Middle frontal gyrus (tissue), 1 donor: ENCODE data around the gene MSI2.

Source experiments
- DNase-seq: peaks from one replicate; pipeline ENCODE4 v3.0.0-alpha.2; 2015; ENCODE audit warnings: low spot score; ENCODE audit errors: extremely low spot score

Gene MSI2

DNA sequence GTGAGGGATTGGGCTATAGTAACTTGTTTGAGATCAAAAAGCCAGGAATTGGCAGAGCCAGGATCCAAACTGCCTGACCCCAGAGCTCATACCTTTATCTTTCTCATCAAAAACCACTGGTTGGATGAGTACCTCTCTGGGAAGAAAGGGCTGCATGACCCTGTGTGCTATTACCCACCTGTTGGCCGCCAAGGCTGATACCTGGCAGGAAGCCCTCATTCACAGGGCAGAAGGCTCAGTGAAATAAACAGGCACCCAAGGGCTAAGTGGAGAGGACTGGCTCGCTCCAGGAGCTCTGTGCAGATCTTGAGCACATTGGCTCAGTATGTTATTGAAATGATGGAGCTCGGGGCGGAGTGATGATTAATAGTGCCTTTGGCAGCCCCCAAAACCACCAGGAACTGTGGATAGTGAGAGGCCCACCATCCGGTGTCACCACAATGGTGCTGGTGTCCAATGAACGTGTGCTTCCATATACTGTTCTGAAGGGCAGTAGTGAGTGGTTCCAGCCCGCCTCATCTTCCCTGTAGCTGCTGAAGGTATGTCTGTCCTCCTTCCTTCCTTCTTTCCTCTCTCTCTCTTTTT lies 197.6 kb downstream of the MSI2 start:
- no peak for DNase-seq

DNA sequence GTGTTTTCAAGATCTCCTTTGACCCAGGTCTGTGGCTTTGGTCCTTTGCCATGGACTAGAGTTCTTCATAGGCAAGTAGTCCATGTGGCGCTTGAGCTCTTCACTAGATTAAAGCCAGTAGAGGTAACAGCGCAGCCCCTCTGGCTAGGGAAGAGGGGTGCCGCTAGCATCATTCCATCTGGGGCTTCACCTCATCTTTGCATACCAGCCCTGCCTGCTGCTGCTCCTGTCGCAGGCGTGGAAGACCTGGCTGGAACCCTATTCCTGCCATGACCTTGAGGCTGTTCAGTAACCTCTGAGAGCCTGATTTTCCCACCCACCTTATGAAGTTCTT lies 198.4 kb downstream of the MSI2 start:
- DNase-seq: no peak

DNA sequence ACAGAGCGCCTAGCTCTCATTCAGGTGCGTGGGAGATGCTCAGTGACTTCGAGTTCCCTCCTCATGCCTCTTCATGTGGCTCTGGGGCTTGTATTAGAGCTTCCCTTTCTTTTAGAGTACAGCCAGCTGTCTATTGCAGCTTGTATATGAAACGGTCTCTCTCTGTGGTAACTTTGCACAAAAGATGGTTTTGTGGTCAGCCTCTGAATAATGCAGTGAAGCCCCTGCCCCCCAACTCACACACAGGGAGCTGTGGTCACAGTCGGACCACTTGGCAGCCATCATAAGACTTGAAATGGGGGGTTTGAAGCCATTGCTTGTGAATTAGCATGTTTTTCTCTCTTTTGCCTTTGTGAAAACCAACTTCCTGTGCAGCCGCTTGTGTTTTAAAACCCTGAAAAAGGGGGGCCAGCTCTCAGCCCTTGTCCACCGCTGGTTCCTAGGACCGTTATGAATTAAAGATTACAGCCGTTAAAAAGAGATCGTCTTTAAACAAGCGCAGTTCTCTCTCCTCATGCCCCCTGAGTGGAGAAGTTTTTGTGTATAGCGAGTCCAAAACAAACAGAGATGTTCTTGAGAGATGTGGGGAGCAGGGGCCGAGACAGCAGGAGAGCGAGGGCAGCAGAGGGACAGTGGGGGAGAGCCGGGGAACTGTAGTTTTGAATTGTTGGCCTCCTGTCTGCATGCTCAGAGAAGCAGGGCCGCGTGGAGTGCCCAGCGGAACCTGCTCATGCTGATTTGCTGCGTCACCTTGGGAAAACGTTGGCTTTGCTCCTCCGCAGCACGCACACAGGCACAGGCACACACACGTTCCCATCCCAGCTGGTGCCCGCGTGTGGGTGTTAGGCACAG lies 199.0 kb downstream of the MSI2 start:
- no peak for DNase-seq

DNA sequence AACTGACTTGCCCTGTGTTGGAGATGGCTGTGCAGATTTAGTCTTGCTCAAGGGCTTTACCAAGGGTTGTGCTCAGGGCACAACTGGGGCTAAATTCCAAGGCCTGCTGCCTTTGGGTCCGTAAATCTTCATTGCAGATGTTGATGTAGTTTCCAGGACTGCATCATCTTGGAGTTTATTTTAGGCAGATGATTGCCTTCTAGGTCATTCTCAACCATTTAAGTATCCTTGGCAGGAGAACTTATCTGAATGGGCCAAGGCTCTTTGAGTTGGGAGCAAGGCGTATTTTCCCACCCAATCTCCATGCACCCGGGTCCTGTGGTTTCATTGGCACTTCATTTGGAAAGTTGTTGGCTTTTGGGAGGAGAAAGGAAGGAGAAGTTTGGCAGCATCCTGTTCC lies 200.3 kb downstream of the MSI2 start:
- DNase-seq: no peak

DNA sequence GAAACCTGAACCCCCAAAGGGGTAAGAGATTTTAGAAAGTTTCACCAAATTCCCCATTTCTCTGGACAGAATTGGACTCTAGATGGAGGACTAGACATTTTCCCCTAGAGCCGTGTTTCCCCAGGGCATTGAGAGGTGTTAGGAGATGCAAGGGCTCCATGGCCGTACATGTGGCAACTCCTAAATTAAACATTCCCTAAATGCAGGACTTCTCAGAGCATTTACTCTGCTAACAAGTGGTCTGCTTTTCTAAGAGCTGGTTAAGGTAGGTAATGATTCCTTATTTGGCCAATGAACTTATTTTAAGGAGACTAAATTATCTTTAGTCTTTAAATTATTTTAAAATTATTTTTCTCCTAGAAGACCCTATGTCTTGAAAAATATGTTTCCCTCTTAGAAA lies 200.9 kb downstream of the MSI2 start:
- DNase-seq: no peak

DNA sequence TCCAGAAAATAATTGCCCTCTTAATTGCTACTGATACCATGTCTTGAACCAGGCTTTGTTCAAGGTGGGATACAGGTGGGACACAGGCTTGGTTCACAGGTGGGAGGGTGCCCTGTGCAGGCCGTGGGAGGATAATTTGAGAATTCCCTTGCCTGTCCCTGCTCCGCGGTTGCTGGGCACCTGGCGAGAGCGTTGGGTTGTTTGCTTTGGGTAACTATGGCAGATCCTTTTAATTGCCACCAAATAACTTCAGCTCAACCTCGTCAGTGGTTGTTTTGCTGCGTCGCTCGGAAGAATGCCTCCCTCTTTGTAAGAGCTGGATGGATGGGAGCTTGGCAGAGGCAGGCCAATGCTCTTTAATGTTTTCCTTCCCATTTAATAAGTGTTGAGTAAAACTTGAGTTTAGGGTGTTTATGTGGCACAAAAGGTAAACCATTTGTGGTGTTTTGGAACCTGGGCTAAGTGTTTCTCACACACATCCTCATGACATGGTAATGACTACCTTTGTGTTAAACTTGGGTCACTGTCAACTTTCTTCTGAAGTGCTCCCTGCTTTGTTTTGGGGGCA lies 202.5 kb downstream of the MSI2 start:
- DNase-seq: no peak

DNA sequence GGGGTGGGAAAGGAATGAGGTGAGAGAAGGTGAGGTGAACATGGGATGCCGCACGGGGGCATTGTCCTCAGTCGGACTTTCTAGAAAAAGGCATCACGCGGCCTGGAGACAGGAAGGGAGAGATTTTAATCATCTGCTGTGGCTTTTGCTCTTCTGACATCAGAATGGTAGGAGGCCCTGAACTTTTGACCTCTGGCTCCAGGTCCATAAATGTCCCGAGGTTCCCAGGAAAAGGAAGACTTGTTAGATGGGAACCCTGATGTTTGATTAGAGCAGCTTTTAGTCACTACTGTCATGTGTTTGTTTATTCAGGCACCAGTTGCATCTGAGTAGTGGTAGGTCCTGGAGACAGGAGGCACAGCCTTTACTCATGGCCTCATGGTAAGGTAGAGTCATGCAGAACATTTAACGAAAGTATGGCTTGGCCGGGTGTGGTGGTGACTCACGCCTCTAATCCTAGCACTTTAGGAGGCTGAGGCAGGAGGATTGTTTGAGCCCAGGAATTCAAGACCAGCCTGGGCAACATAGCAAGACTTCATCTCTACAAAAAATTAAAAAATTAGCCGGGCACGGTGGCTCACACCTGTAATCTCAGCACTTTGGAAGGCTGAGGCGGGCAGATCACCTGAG lies 203.1 kb downstream of the MSI2 start:
- DNase-seq: no peak

GRCh38 chr17:57461082-57461481 lies 204.8 kb downstream of the MSI2 start:
- DNase-seq: no peak

DNA sequence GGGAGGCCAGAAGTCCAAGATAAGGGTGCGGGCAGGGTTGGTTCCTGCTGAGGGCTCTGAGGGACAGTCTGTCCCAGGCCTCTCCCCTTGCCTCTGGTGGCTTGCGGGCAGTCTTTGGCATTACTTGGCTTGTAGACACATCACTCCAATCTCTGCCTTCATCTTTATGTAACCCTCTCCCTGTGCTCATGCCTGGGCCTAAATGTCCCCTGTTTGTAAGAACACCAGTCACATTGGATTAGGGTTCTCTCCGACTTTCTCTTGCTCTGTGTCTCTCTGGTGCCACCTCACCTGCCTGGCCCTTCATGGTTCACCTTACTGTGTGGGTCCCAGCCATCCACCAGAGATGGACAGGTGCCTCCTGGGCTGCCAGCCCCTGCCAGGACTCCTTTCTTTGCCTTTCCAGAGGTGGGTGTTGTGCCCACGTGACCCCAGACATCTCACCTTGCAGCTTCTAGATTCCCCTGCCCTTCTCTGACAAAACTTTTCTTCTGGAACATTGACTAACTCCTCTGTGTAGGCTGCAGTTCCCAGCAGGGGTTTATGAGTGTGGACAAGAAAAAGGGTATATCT lies 205.8 kb downstream of the MSI2 start:
- DNase-seq: no peak

- DNase-seq: no peak
These were observed 207.0 kb downstream of the MSI2 start for GRCh38 chr17:57463103-57463885.

DNA sequence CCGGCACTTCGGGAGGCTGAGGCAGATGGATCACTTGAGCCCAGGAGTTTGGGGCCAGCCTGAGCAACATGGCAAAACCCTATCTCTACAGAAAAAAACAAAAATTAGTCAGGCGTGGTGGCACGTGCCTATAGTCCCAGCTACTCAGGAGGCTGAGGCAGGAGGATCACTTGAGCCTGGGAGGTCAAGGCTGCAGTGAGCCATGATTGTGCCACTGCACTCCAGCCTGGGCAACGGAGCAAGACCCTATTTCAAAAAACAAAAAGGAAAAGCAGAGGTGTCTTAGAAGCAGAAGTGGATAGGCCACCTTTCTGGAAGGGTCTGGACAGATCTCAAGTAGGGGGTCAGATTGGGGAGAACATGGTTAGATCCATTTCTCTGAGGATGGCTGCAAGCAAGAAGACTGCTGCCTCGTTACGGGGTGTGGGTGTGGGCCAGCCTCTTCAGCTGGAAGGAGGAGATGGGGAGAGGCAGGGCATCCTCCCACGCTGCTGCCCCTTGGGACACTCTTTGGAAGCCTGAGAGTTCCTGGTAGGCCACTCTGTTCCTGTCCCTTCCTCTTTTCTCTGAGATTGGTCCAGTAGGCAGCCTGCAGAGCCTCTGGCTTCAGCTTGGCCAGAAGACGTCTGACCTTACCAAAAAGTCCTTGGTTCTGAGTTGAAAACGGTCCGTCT lies 208.0 kb downstream of the MSI2 start:
- DNase-seq: no peak

GRCh38 chr17:57465610-57466009 lies 209.3 kb downstream of the MSI2 start:
- DNase-seq: no peak

GRCh38 chr17:57466017-57466471 lies 209.7 kb downstream of the MSI2 start:
- DNase-seq: no peak

DNA sequence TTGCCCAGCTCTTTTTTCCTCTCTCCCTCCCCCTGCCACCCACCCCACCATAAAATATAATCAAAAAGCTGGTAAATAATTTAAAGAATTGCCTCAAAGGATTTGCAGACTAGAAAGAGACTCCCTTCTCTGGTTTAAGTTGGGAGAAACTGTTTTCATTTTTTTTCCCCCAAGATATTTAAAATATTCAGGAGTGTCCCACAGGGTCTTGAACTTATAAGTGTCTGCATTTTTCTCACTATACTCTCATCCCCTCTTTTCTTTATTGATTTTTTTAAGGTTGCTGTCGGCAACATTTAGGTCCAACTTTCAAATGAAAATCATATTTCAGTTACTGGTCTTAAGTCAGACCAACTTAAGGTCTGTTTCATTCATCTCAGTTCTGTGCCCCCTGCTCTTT lies 210.2 kb downstream of the MSI2 start:
- no peak for DNase-seq

DNA sequence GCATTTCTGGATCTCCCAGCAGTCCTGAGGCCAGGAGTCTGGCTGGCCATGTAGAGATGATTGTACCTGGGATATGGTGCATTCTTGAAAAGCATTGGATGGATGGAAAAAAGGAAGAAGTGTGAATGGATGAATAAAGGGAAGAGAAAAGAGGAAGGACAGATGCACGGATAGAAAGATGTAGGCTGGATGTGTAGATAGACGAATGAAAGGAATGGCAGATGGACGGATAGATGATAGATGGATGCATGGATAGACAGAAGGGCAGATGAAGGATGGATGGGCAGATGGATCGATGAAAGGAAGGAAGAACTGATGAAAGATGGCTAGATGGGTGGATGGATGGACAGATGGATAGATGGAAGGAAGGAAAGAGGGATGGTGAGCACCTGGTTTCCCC lies 210.9 kb downstream of the MSI2 start:
- no peak for DNase-seq

DNA sequence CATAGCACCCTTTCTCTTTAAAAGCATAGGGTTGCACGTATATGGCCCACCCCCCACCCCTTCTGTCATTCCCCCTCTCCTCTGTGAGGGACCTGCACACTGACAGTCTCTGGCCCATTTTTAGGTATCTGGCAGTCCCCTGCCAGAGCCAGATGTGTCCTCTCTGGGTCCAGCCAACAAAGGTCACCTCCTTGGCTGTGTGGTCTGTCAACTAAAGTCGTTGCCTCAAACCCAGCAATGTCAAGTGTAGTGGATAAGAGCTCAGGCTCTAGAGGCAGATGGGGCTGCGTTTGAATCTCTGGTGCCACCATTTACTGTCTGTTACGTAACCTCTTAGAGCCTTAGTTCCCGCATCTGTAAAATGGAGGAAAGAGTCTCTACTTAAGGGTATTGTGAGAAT lies 211.5 kb downstream of the MSI2 start:
- DNase-seq: no peak

DNA sequence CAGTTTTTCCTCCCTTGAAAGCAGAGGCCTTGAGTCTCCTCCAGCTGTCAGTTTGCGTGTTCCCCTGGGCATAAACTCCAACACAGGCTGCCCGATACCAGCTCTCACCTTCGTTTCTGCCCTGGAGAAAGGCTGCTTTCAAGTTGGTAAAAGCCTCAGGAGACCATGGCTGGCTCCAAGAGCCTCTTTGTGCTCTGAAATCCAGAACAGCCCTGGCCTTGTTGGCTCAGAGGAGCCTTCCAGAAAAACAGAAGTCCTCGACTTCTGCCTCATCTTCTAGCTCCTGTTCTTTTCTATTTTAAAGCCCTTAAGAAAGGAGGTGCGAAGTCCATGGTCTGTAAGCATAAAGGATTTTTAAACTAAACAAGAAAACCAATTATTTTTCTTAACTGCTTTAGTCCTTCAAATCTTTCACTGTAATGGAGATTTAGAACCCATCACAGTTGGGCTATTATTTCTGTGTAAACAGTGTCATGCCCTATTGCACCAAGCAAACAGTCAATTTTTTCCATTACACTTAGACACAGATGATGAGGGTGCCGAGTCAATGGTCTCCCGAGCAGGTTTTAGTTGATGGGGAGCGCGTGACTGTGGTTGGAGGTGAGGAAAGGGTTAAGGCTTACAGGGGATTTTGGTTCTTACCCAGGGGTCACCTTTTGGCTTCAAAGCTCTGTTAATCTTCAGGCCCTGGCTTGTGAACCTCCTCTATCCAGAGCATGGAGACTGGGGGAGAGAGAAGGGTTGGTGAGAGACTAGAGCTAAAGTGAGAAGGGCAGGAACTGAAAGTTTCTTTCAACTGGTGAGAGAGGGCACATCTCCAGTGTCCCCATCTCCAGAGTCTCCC lies 212.8 kb downstream of the MSI2 start:
- no peak for DNase-seq

GRCh38 chr17:57470906-57471305 lies 214.6 kb downstream of the MSI2 start:
- no peak for DNase-seq

DNA sequence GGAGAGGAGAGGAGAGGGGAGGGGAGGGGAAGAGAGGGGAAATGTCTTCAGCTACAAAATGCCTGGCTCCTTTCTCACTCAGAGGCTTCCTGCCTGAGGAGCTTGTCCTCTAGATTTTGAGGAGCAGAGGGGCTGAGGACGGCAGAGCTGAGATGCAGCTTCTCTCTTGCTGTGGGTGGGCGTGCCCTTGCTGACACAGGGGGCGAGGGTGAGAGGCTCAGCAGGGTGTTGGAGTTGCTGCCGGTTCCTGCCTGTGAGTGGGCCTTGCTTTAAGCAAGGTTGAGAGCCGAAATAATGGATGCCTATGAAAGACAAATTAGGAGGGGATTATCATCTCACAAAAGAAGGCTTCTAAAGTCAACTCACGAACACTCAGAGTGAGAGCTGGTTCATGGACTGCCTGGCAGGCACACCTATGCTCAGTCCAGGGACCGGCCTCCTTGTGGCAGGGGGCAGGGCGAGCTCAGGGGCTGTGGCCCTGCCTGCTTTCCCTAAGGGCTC lies 215.6 kb downstream of the MSI2 start:
- DNase-seq: no peak

GRCh38 chr17:57475796-57476195 lies 219.5 kb downstream of the MSI2 start:
- no peak for DNase-seq
